Skin epidermis (tissue), 12 donors: ENCODE data around the gene RNF223.
"Not testable (repeated sequence)": the region's sequence is repeated elsewhere in the genome, so short reads cannot be mapped to it uniquely, and the experiment has no call there.

Source experiments
- H3K27ac ChIP-seq, 21 experiments: fragments of 200-600 bp; sonication (generic) in 11 of 21; one replicate each; pipeline ENCODE4 v1.5.0; 2020; ENCODE audit warnings: mild to moderate bottlenecking in 3 of 21, inconsistent platforms in 2 of 21, moderate library complexity in 2 of 21
- H3K4me3 ChIP-seq, 7 experiments: fragments of 200-600 bp; sonication (generic) in 2 of 7; one replicate each; pipeline ENCODE4 v1.5.0; 2020; ENCODE audit warnings: inconsistent platforms in 2 of 7, mild to moderate bottlenecking in 2 of 7, moderate library complexity in 1 of 7

RNF223 gene

DNA sequence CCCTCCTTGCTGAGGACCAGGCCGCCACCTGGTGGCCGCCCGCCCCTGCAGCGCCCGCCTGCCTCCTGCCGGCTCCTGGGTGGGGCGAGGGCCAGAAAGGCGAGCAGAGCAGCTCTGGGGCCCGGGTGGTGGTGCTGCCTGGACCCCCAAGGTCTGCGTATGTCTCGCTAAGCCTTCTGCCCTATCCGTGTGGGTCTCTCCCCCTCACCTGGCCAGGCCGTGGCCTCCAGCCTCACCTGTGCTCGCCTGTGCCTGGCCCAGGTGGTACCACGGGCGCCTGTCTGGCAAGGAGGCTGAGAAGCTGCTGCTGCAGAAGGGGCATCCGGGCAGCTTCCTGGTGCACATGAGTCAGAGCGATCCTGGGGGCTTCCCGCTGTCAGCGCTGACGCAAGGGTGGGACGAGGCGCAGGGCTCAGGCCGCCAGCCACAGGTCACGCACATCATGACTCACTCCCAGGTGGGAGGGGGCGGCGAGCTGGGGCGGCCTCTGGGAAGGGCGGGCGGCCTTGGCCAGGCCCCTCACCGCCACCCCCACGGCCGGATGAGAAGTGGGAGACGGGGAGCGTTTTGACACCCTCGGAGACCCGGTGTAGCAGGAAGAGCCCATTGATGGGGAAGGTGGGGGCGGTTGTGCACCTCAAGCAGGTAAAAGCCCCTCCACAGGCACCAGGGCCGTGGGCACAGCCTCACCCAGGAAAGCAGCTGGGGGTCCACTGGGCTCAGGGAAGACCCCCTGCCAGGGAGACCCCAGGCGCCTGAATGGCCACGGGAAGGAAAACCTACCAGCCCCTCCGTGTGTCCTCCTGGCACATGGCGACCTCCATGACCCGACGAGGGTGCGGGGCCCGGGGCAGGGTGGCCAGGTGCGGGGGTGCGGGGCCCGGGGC, 9.9 kb downstream of the RNF223 start:
- H3K4me3 ChIP-seq = peak overlapping the region in 1 of 7 experiments; percentile 10
- no peak overlapping the region for H3K27ac ChIP-seq

- Histone ChIP-seq H3K4me3 (peak overlapping the region in 1 of 7 experiments; percentile 10), H3K27ac (no peak overlapping the region)
Observed at GRCh38 chr1:1063261-1063944, 10.7 kb downstream of the RNF223 start.

DNA sequence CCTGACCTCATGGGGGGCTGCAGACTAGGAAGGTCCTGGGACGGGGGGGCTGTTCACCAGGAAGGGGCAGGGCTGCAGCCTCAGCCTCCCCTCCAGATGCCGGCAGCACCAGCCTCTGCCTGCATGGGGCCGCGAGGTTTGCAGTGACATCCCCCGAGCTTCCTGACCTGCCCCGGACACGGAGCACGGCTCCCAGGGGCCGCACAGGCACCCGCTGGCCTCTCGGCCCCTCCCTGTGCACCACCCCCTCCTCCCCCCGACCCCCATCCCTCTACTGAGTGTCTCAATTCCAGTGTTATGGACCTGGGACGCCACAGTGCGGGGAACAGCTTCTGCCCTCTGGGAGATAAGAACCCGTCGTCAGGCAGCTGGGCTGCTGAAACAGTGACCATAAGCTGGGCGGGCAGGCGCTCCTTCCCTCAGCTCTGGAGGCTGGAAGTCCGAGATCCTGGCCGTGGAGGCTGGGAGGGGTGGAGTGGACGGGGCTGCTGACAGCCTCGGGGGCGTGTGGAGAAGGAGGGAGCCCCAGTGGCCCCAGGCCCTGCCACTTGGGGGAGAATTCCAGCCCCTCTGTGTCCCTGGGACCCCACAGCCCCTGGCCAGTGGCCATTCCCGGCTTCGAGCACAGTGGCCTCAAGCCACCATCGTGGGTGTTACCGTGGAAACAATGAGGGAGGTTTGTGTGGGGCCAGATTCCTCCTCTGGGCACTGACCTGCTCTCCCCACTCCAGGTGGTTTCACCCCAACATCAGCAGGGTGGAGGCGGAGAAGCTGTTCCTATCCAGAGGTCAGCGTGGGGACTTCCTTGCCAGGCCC, 11.6 kb downstream of the RNF223 start:
- Histone ChIP-seq H3K27ac (no peak overlapping the region), H3K4me3 (no peak overlapping the region)

- Histone ChIP-seq H3K27ac (no peak overlapping the region), H3K4me3 (no peak overlapping the region)
Observed at GRCh38 chr1:1061682-1062345, 12.3 kb downstream of the RNF223 start.

DNA sequence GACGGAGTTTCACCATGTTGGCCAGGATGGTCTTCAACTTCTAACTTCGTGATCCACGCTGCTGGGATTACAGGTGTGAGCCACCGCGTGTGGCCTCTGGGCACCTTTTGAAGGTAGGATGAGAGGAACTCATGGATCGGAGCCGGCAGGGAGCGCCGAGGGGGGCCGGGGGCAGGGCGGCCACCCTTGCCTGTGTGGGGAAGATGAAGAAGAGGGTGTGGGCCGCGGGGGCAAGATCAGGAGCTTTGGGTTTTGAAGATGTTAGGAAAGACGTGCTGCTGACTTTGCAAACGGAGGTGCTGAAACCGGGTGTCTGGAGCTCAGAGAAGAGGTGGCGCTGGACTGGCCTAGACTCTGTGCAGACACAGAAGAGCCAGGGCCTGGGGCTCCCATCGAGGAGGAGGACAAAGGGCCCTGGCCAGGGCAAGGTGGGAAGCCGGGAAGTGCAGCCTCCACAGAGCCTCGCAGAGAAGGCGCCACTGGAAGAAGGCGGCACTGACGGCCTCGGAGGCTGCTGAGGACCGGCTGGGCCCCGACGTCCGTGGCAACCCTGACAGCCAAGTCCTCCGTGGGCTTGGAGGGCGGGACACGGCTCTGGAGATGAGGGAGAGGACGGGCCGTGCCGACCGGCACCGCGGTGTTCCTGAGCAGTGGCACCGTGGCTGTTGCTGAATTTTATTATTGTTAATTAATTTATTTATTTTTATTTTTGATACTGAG, 13.7 kb downstream of the RNF223 start:
- peak overlapping the region in 2 of 7 experiments; percentile 39 to 40 for H3K4me3 ChIP-seq
- H3K27ac ChIP-seq = no peak overlapping the region

DNA sequence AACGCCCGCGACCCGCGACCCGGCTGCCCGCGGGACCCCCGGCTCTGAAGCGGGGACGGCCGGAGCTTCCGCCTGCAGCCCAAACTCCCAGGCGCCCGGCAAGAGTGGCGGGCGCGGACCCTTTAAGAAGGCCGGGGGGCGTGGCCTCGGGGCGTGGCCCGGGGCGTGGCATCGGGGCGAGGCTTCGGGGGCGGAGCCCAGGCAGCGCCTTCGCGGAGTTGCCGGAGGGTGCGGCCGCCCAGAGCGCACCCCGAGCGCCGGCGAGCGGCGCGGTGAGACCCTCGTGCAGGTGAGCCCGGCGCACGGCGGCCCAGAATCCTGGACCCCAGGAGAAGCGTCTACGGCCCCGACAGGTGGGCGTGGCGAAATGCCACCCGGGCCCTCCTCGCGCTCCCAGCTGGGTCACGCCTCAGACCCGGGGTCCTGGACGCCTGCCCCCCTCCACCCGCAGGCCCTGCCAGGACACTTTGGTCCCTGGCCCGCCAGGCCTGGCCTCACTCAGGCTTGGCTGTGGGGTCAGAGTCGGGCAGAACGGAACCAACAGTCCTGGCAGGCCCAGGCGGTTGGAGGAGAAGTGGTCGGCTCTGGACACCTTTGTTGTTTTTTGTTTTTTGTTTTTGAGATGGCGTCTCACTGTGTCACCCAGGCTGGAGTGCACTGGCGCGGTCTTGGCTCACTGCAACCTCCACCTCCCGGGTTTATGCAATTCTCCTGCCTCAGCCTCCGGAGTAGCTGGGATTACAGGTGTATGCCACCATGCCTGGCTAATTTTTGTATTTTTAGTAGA, 14.4 kb downstream of the RNF223 start:
- Histone ChIP-seq H3K4me3 (peak overlapping the region; percentile 29 to 50 (median 40)), H3K27ac (no peak overlapping the region)

DNA sequence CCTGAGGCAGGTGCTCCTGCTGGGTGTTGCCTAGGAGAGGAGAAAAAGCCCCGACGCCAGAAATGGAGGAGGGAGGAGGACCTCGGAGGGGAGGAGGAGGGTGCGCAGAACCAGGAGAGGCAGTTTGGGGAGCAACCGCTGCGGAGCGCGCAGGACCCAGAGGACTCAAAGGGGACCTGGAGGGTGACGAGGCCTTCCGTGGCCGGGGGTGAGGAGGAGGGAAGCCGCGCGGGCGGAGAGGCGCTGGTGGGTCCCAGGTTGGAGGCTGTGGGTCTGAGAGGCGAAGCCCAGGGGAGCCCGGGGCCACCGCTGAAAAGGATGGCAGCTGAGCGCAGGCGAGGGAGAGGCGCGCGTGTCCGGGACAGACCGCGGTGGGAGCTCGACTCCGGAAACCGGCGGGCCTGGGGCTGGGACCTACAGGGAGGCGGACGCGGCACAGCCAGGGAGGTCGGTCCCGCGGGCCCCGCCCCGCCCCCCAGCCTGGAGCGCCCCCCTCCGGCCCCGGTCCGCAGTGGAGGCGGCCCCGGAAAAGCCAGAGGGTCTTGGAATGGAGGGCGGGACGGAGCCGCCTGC, 15.1 kb downstream of the RNF223 start:
- peak overlapping the region; percentile 29 to 50 (median 40) for H3K4me3 ChIP-seq
- no peak overlapping the region for H3K27ac ChIP-seq

GRCh38 chr1:1058088-1058905, 15.8 kb downstream of the RNF223 start:
- H3K4me3 ChIP-seq = peak overlapping the region in 2 of 7 experiments; percentile 34 to 39

GRCh38 chr1:1057769-1058087, 16.4 kb downstream of the RNF223 start:
- H3K27ac ChIP-seq, H3K4me3 ChIP-seq: not testable (repeated sequence)

More at GRCh38 chr1:1058088-1058905, 15.8 kb downstream of the RNF223 start:
- H3K27ac ChIP-seq = no peak overlapping the region

- Histone ChIP-seq H3K27ac (no peak overlapping the region), H3K4me3 (no peak overlapping the region)
Observed at GRCh38 chr1:1055841-1056736, 18.0 kb downstream of the RNF223 start.

- Histone ChIP-seq H3K4me3 (no peak overlapping the region), H3K27ac (no peak overlapping the region)
Observed at GRCh38 chr1:1054971-1055370, 19.1 kb downstream of the RNF223 start.

GRCh38 chr1:1054099-1054700, 19.9 kb downstream of the RNF223 start:
- H3K27ac ChIP-seq = no peak overlapping the region
- H3K4me3 ChIP-seq = no peak overlapping the region

GRCh38 chr1:1053682-1054081, 20.4 kb downstream of the RNF223 start:
- Histone ChIP-seq H3K4me3 (no peak overlapping the region), H3K27ac (no peak overlapping the region)

GRCh38 chr1:1053022-1053421, 21.1 kb downstream of the RNF223 start:
- no peak overlapping the region for H3K27ac ChIP-seq
- H3K4me3 ChIP-seq = no peak overlapping the region

DNA sequence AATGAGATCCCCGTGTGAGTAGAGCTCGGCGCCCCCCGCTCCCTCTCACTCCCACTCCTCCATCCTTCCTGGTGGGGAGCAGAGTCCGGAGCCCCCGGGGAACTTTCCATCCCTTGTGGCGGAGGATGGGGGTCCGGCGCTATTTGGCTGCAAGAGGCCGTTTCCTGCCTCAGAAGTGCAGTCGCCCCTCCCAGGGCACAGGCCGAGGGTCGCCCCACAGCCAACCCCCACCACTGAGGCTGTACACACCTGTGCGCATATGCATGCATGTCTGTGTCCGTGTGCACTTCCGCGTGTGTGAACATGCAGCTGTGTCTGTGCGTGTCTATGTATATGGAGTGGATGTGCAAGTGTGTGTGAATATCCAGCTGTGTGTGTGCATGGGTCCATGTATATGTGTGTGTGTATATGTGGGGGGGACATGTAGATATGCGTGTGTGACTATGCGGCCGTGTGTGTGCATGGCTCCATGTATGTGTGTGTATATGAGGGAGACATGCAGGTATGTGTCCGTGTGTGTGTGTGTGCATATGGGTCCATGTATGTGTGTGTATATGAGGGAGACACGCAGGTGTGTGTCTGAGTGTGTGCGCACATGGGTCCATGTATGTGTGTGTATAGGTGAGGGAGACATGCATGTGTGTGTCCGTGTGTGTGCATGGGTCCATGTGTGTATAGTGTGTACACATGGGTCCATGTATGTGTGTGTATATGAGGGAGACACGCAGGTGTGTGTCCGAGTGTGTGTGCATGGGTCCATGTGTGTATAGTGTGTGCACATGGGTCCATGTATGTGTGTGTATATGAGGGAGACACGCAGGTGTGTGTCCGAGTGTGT, 21.9 kb downstream of the RNF223 start:
- no peak overlapping the region for H3K4me3 ChIP-seq
- H3K27ac ChIP-seq = no peak overlapping the region
